ENCODE measurements around the gene PXYLP1. TPM values are rescaled to one million over a fixed set of nuclear protein-coding genes. Genes with fewer than 3 reads are reported as not detected.

The PXYLP1 gene
- total RNA-seq, 2 experiments from 2014 or later: 21.2 to 22.6 TPM

DNA sequence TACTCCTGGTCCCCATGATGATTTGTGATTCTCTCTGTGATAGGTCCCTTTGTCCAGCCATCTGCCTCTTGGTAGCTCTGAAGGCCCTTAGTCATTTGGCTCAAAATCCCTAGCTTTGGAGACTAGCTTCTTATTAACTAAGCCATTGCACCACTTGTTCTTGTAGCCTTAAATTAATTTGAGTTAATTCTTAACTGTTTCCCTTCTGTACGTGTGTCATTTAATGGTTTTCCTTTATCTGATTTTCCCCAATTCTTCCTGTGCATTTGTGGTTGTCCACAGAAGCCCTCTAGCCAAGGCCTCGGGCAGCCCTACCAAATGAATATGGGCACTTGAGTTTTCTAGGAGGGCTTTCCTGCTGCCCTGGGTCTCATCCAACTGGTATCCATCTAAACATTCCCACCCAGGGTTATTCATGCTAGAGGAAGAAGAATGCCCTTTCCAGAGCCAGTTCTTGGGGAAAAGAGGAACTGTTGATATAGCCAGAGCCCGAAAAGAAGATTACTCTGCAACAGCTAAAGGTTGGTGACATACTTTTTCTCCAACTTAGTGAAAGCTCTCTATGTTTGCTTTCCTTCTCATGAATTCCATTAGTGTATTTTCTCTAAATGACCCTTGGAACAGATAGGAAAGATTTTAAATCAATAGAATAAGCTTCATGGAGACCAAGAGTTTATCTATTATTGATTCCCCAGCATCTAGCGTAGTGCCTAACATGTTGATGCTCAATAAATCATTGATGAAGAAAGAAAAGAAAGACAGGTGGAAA, 92.5 kb downstream of the PXYLP1 start:
- Mint-ChIP-seq H3K27ac (no peak overlapping the region), H3K27me3 (no peaks in the 10 kb centered on the region), H3K9me3 (peaks cover 8% of the 10 kb centered on the region), H3K4me3 (no peak overlapping the region), H3K4me1 (ENCODE audit: low read depth) (peaks cover 36% of the 10 kb centered on the region), H3K36me3 (ENCODE audit: low read depth) (peaks cover 16% of the 10 kb centered on the region)
- Histone ChIP-seq H3K9me3 (ENCODE audit: control insufficient read depth in 1 of 2, insufficient read depth in 1 of 2, low read length in 2 of 2) (no peaks in the 10 kb centered on the region), H3K4me1 (ENCODE audit: insufficient read depth, low read length) (peaks cover 16% of the 10 kb centered on the region), H3K27ac (ENCODE audit: low read depth in 1 of 2, low read length in 2 of 2) (no peak overlapping the region), H3K4me3 (ENCODE audit: low read length) (no peak overlapping the region), H3K27me3 (ENCODE audit: control insufficient read depth in 1 of 2, insufficient read depth in 2 of 2, low read length in 2 of 2) (no peaks in the 10 kb centered on the region), H3K36me3 (ENCODE audit: insufficient read depth, low read length) (no peaks in the 10 kb centered on the region)
- CTCF ChIA-PET: interaction anchor here (1.0 to 2.8 kb wide), 2 partner anchors 12 to 128 kb away, joined by 3 to 11 read pairs; no protein-coding TSS in a partner anchor
- intact Hi-C loops (cut with DNase I, micrococcal nuclease): no loop called here
- no peak for TF ChIP-seq CTCF (IDR thresholded peaks at IDR 0.05)
- ATAC-seq (ENCODE audit: poor library complexity) (no peak), DNase-seq (no peak)
- POLR2A ChIA-PET: interaction anchor here (0.8 to 1.3 kb wide), 3 partner anchors 13 to 24 kb away, joined by 3 to 4 read pairs (median 4); no protein-coding TSS in a partner anchor

- Histone ChIP-seq H3K27ac (ENCODE audit: low read depth in 1 of 2, low read length in 2 of 2) (no peak overlapping the region), H3K4me3 (ENCODE audit: low read length) (no peak overlapping the region), H3K27me3 (ENCODE audit: control insufficient read depth in 1 of 2, insufficient read depth in 2 of 2, low read length in 2 of 2) (no peaks in the 10 kb centered on the region), H3K9me3 (ENCODE audit: control insufficient read depth in 1 of 2, insufficient read depth in 1 of 2, low read length in 2 of 2) (no peaks in the 10 kb centered on the region), H3K4me1 (ENCODE audit: insufficient read depth, low read length) (peaks cover 8% of the 10 kb centered on the region), H3K36me3 (ENCODE audit: insufficient read depth, low read length) (no peaks in the 10 kb centered on the region)
- Mint-ChIP-seq H3K4me1 (ENCODE audit: low read depth) (peaks cover 18% of the 10 kb centered on the region), H3K27me3 (no peaks in the 10 kb centered on the region), H3K27ac (no peak overlapping the region), H3K36me3 (ENCODE audit: low read depth) (peaks cover 4% of the 10 kb centered on the region), H3K4me3 (no peak overlapping the region), H3K9me3 (no peaks in the 10 kb centered on the region)
- TF ChIP-seq CTCF (IDR thresholded peaks at IDR 0.05): no peak
- ChIA-PET CTCF (no interaction called here), POLR2A (interaction anchor here (0.7 kb wide), 1 partner anchor 15 kb away, joined by 3 read pairs; no protein-coding TSS in a partner anchor)
- ATAC-seq (ENCODE audit: poor library complexity): no peak
- no peak for DNase-seq
- intact Hi-C loops (cut with DNase I, micrococcal nuclease): no loop called here
Measured at GRCh38 chr3:141326123-141326522, 94.5 kb downstream of the PXYLP1 start.

DNA sequence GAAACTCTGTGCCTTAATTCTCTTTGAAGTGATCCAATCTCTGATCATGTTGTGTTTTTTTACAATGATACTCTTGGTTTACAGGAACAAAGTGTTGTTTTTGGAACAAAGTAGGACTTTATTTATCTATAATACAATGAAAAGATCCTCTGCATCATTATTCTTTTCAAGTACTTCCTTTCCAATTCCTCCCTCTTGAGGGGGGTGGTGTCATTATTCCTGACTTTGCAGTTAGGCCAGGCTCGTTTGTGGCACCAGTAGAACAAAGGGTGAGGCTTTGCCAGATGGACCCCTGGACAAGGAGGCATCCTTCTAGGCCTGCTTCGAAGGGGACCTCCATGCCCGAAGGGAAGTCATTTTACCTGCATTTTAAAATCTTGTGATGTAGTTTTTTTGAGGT, 95.0 kb downstream of the PXYLP1 start:
- intact Hi-C loops (cut with DNase I, micrococcal nuclease): no loop called here
- no peaks in the 10 kb centered on the region for H3K9me3 Mint-ChIP-seq
- Histone ChIP-seq H3K27ac (ENCODE audit: low read depth in 1 of 2, low read length in 2 of 2) (no peak overlapping the region), H3K36me3 (ENCODE audit: insufficient read depth, low read length) (no peaks in the 10 kb centered on the region), H3K4me3 (ENCODE audit: low read length) (no peak overlapping the region), H3K9me3 (ENCODE audit: control insufficient read depth in 1 of 2, insufficient read depth in 1 of 2, low read length in 2 of 2) (no peaks in the 10 kb centered on the region), H3K27me3 (ENCODE audit: control insufficient read depth in 1 of 2, insufficient read depth in 2 of 2, low read length in 2 of 2) (no peaks in the 10 kb centered on the region), H3K4me1 (ENCODE audit: insufficient read depth, low read length) (peaks cover 3% of the 10 kb centered on the region)
- POLR2A ChIA-PET: no interaction called here
- H3K4me3 Mint-ChIP-seq: no peak overlapping the region
- peaks cover 4% of the 10 kb centered on the region for H3K36me3 Mint-ChIP-seq (ENCODE audit: low read depth)
- H3K27ac Mint-ChIP-seq: no peak overlapping the region
- no peaks in the 10 kb centered on the region for H3K27me3 Mint-ChIP-seq
- no peak for DNase-seq
- CTCF ChIA-PET: no interaction called here
- ATAC-seq (ENCODE audit: poor library complexity): no peak
- TF ChIP-seq CTCF (IDR thresholded peaks at IDR 0.05): no peak
- peaks cover 13% of the 10 kb centered on the region for H3K4me1 Mint-ChIP-seq (ENCODE audit: low read depth)
